GM12872 (cell line): ENCODE measurements around the gene REELD1.

ENCODE experiments used
- CTCF ChIP-seq: IDR thresholded peaks from 3 replicates; pipeline ENCODE4 v1.5.1; 2011; ENCODE audit warnings: low read depth, mild to moderate bottlenecking, low read length, moderate library complexity; ENCODE audit not compliant: insufficient read depth

The REELD1 gene

DNA sequence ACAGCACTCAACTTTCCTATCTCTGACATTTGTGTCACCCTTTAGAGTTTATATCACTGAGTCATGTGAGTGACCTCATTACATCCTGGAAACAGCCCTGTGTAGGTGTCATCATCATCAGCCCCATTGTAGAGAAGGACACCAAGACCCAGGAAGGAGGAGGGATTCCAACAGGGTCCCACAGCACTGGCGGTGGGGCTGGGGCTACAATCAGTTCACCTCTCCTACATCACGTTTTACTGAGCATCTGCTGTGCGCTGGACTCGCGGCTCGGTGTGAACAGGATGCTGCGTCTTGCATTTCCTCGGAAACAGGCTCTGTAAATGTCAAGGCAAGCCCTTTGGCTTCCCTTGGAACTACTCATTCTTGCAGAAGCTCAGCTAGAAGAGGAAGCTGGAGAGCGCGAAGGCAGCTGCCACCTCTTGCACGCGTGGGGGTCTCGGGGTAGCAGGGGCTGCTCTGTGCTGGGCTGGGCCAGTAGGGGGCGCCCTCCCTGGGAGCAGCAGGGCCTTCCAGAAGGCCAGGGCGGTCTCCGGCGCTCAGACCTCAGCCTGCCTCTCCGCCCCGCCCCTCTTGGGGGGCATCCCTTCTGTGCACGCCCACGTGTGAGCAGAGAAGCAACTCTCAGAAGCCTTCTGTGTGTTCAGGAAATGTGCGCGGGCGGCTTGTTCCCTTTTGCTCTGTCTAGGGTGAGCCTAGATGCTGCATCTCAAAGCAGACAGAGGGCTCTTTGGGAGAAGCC is 29.0 kb downstream of the REELD1 start:
- peak; percentile 84 for TF ChIP-seq CTCF

GRCh38 chr4:146243883-146244277 is 29.5 kb downstream of the REELD1 start:
- TF ChIP-seq CTCF = no peak

GRCh38 chr4:146244496-146244895 is 30.2 kb downstream of the REELD1 start:
- TF ChIP-seq CTCF = no peak

DNA sequence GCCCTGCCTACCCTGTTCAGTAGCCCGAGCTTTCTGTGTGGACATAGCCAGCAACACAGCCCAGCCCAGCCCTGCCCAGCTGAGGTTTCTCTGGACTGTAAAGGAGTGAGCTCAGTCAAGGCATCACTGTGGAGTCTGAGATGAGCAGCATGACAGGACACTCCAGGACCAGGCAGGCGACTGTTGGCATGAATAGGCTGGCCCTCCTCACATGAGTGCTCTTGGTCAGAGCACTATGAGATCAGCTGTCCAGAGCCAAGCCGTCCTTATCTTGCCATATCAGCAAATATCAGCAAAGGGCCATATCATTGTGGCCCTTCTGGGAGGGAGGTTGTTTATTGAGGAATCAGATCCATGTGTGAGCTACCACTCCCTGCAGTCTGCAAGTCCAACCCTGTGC is 30.9 kb downstream of the REELD1 start:
- TF ChIP-seq CTCF = no peak

GRCh38 chr4:146245850-146246249 is 31.5 kb downstream of the REELD1 start:
- TF ChIP-seq CTCF = no peak

GRCh38 chr4:146246381-146246780 is 32.0 kb downstream of the REELD1 start:
- no peak for TF ChIP-seq CTCF

GRCh38 chr4:146247356-146247755 is 33.0 kb downstream of the REELD1 start:
- no peak for TF ChIP-seq CTCF
